GM12878 (cell line): ENCODE results near the gene LRRC56. TPM values are rescaled to one million over a fixed set of nuclear protein-coding genes. Genes with fewer than 3 reads are reported as not detected.

Source experiments
- ATAC-seq: fragments of 200-7000 bp; cut with Tn5 transposase; 3 replicates; pipeline ENCODE4 v1.9.1; 2020; ENCODE audit warnings: mild to moderate bottlenecking, moderate library complexity
- BruUV-seq: library from RNA; stranded (reverse); fragments of 400-500 nt; replicated peaks from 2 replicates; lab custom pipeline; 2021; lab: Mats Ljungman, UMichigan
- CTCF ChIA-PET: fragments of 300-600 bp; sonication (Branson Sonifier 250); formaldehyde crosslinking; extraction: SDS; loops from one replicate; lab custom pipeline; 2021; ENCODE audit warnings: inconsistent platforms; lab: Yijun Ruan, JAX
- POLR2A ChIA-PET: fragments of 350-600 bp; formaldehyde crosslinking; extraction: SDS; loops from one replicate; lab custom pipeline; 2021; ENCODE audit warnings: inconsistent platforms; lab: Charles Lee
- RAD21 ChIA-PET: fragments of 300-600 bp; sonication (Branson Sonifier 250); formaldehyde crosslinking; loops from one replicate; lab custom pipeline; 2023; ENCODE audit warnings: antibody characterized with exemption; ENCODE audit not compliant: unreplicated experiment; lab: Charles Lee
- SMC1A ChIA-PET: fragments of 300-600 bp; sonication (Branson Sonifier 250); formaldehyde crosslinking; loops from one replicate; lab custom pipeline; 2023; ENCODE audit not compliant: unreplicated experiment, uncharacterized antibody; lab: Charles Lee
- DNase-seq: peaks from one replicate; pipeline ENCODE4 v3.0.0-alpha.2; 2011; ENCODE audit warnings: low read depth, low spot score
- FAIRE-seq: peaks from 3 replicates; lab custom pipeline; 2011; peaks lifted over from hg19 to GRCh38; lab: Jason Lieb, UNC
- H2AFZ ChIP-seq: 2 replicates; pipeline ENCODE4 v1.6.0; 2011; ENCODE audit warnings: low read depth, low read length, control low read depth; ENCODE audit not compliant: control insufficient read depth
- H3K27ac ChIP-seq: 2 replicates; pipeline ENCODE4 v1.5.1; 2011; ENCODE audit warnings: control low read depth; ENCODE audit not compliant: control insufficient read depth, insufficient read depth
- H3K27me3 ChIP-seq, 2 experiments: replicated peaks in 1 of 2; 2 replicates each; pipeline versions ENCODE4 v1.6.0 to v1.6.1; 2011; ENCODE audit warnings: low read length in 1 of 2; ENCODE audit not compliant: control insufficient read depth in 2 of 2, insufficient read depth in 2 of 2
- H3K36me3 ChIP-seq, 2 experiments: 2 replicates each; pipeline ENCODE4 v1.5.1; 2011; ENCODE audit warnings: low read length in 1 of 2; ENCODE audit not compliant: control insufficient read depth in 2 of 2, insufficient read depth in 2 of 2
- H3K4me1 ChIP-seq: 2 replicates; pipeline ENCODE4 v1.6.1; 2011; ENCODE audit warnings: mild to moderate bottlenecking, low read length, moderate library complexity, mixed read lengths; ENCODE audit not compliant: control insufficient read depth, insufficient read depth
- H3K4me2 ChIP-seq: 2 replicates; pipeline ENCODE4 v1.6.0; 2011; ENCODE audit warnings: control low read depth; ENCODE audit not compliant: control insufficient read depth, insufficient read depth
- H3K4me3 ChIP-seq: fragments of 200-600 bp; sonication (generic); 2 replicates; pipeline ENCODE4 v1.5.1; 2016
- H3K79me2 ChIP-seq: 2 replicates; pipeline ENCODE4 v1.6.0; 2011; ENCODE audit warnings: low read length; ENCODE audit not compliant: control insufficient read depth, insufficient read depth
- H3K9ac ChIP-seq: 2 replicates; pipeline ENCODE4 v1.8.0; 2011; ENCODE audit warnings: low read length, control low read depth, mixed read lengths; ENCODE audit not compliant: control insufficient read depth, insufficient read depth
- H3K9me3 ChIP-seq: replicated peaks from 3 replicates; pipeline ENCODE4 v1.5.1; 2011; ENCODE audit warnings: mild to moderate bottlenecking, low read length; ENCODE audit not compliant: control insufficient read depth, insufficient read depth
- H4K20me1 ChIP-seq: 2 replicates; pipeline ENCODE4 v1.6.0; 2011; ENCODE audit not compliant: control insufficient read depth, insufficient read depth
- CBFB ChIP-seq: IDR thresholded peaks from 2 replicates; pipeline ENCODE4 v1.6.1; 2016; ENCODE audit warnings: antibody characterized with exemption, low read depth
- CREB1 ChIP-seq: IDR thresholded peaks from 2 replicates; pipeline ENCODE4 v1.6.1; 2012; ENCODE audit warnings: low read depth, mild to moderate bottlenecking, inconsistent platforms
- KLF5 ChIP-seq: fragments of 450-650 bp; IDR thresholded peaks from 2 replicates; pipeline ENCODE4 v1.6.1; 2014; ENCODE audit warnings: mild to moderate bottlenecking; ENCODE audit not compliant: partially characterized antibody
- MEF2A ChIP-seq: IDR thresholded peaks from 2 replicates; pipeline ENCODE4 v1.6.1; 2011; ENCODE audit warnings: low read depth, mild to moderate bottlenecking, low read length, moderate library complexity; ENCODE audit not compliant: insufficient read depth
- MTA3 ChIP-seq: IDR thresholded peaks from 2 replicates; pipeline ENCODE4 v1.6.1; 2012; ENCODE audit warnings: low read length, inconsistent platforms, borderline replicate concordance
- POLR2AphosphoS2 ChIP-seq: IDR thresholded peaks from 2 replicates; pipeline ENCODE4 v1.6.1; 2011; ENCODE audit warnings: low read depth, mild to moderate bottlenecking, low read length, improper control_type of control experiment, moderate library complexity
- RFX5 ChIP-seq: IDR thresholded peaks from 2 replicates; pipeline ENCODE4 v1.6.1; 2011; ENCODE audit warnings: low read depth, low read length, improper control_type of control experiment
- ZNF207 ChIP-seq: fragments of 450-650 bp; IDR thresholded peaks from 2 replicates; pipeline ENCODE4 v1.6.1; 2014; ENCODE audit warnings: antibody characterized with exemption, mild to moderate bottlenecking, borderline replicate concordance
- WGBS: methylation state at CpG from one replicate; pipeline ENCODE4 v1.1.6; 2016; ENCODE audit warnings: low lambda C conversion rate; ENCODE audit not compliant: insufficient replicate concordance, insufficient coverage; ENCODE audit errors: missing lambda C conversion rate; 5-methylcytosine and 5-hydroxymethylcytosine counted together
- in situ Hi-C: fragments of 300-500 bp; cut with MboI; formaldehyde crosslinking; loops from 9 replicates; pipeline ENCODE4 v1.14.3; 2018; ENCODE audit warnings: mixed read lengths
- intact Hi-C: fragments of 100-400 bp; cut with micrococcal nuclease; formaldehyde crosslinking; loops from one replicate; pipeline ENCODE4 v1.14.2; 2022; ENCODE audit not compliant: unreplicated experiment
- polyA plus RNA-seq, 11 experiments: library from polyadenylated mRNA; depleted of rRNA in 4 of 11; unstranded in 6 of 11; stranded (reverse) in 5 of 11; fragments of >200 nt; fragmentation: Nextera tagmentation in 4 of 11; fragmentation: Illumina TruSeq in 1 of 11; extraction: Ambion mirVana in 4 of 11; extraction: Trizol in 1 of 11; gene quantifications; 1 replicate in 1 of 11; 2 replicates in 10 of 11; pipeline versions ENCODE4 v1.2.1 to v1.2.3, GENCODE V29; 2011 to 2016; ENCODE audit warnings: inconsistent platforms in 2 of 11, missing spikeins in 2 of 11, low read depth in 1 of 11
- total RNA-seq, 4 experiments: library from RNA; depleted of rRNA in 3 of 4; stranded (reverse); fragments of >200 nt in 3 of 4; fragmentation: Illumina TruSeq in 1 of 4; extraction: Trizol in 1 of 4; gene quantifications; 2 replicates each; pipeline versions ENCODE4 v1.2.1 to v1.2.3, GENCODE V29; 2013 to 2021
- TF ChIP-seq, protein P1 (sequence below): fragments of 450-650 bp; IDR thresholded peaks from 2 replicates; pipeline ENCODE4 v1.6.1; 2017; ENCODE audit warnings: antibody characterized with exemption, mild to moderate bottlenecking, moderate library complexity
- TF ChIP-seq, protein P2 (sequence below): fragments of 450-650 bp; formaldehyde crosslinking; IDR thresholded peaks from 2 replicates; pipeline ENCODE4 v1.4.0; 2022; ENCODE audit warnings: mild to moderate bottlenecking, moderate library complexity
- TF ChIP-seq, protein P3 (sequence below): IDR thresholded peaks from 2 replicates; pipeline ENCODE4 v1.6.1; 2011; ENCODE audit warnings: low read depth, mild to moderate bottlenecking, low read length, moderate library complexity, borderline replicate concordance; ENCODE audit errors: extremely low read depth

The LRRC56 gene
- total and polyA plus RNA-seq, 10 of the 15 experiments (the other 5 are each of a cell fraction or from before 2014, with no cell fraction given) = 0.02 to 1.9 (median 0.75) TPM; not detected in 1

DNA sequence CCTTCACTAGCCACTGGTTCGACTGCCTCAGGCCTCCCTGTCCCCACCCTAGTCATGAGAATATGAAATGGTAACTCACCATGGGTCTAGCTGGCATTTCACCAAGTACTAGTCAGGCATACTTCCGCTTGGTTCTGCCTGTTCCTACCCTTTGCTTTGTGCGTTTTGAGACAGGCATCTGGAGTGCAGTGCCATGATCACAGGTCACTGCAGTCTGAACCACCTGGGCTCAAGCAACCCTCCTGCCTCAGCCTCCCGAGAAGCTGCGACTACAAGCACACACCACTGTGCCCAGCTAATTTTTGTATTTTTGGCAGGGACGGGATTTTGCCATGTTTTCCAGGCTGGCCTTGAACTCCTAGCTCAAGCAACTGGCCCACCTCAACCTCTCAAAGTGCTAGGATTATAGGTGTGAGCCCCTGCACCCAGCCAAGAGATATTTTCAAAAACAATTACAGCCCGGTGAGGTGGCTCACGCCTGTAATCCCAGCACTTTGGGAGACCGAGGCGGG is 16.1 kb upstream of the LRRC56 start:
- H3K36me3 ChIP-seq = no peaks in the 10 kb centered on the region
- intact Hi-C loops = no loop called here
- no peak overlapping the region for H3K9ac ChIP-seq
- no peaks in the 10 kb centered on the region for H4K20me1 ChIP-seq
- TF ChIP-seq, protein P1, sequence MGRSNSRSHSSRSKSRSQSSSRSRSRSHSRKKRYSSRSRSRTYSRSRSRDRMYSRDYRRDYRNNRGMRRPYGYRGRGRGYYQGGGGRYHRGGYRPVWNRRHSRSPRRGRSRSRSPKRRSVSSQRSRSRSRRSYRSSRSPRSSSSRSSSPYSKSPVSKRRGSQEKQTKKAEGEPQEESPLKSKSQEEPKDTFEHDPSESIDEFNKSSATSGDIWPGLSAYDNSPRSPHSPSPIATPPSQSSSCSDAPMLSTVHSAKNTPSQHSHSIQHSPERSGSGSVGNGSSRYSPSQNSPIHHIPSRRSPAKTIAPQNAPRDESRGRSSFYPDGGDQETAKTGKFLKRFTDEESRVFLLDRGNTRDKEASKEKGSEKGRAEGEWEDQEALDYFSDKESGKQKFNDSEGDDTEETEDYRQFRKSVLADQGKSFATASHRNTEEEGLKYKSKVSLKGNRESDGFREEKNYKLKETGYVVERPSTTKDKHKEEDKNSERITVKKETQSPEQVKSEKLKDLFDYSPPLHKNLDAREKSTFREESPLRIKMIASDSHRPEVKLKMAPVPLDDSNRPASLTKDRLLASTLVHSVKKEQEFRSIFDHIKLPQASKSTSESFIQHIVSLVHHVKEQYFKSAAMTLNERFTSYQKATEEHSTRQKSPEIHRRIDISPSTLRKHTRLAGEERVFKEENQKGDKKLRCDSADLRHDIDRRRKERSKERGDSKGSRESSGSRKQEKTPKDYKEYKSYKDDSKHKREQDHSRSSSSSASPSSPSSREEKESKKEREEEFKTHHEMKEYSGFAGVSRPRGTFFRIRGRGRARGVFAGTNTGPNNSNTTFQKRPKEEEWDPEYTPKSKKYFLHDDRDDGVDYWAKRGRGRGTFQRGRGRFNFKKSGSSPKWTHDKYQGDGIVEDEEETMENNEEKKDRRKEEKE = no peak
- TF ChIP-seq MEF2A (no peak), ZNF207 (no peak)
- in situ Hi-C loops = no loop called here
- H3K4me3 ChIP-seq = no peak overlapping the region
- RAD21 ChIA-PET = no interaction called here
- no peaks in the 10 kb centered on the region for H3K79me2 ChIP-seq
- BruUV-seq = no TSS peak
- no peaks in the 10 kb centered on the region for H3K9me3 ChIP-seq
- no peak overlapping the region for H2AFZ ChIP-seq
- no peak overlapping the region for H3K4me2 ChIP-seq
- ATAC-seq = no peak
- CTCF ChIA-PET = no interaction called here
- no peak for DNase-seq
- SMC1A ChIA-PET = interaction anchor here (1.1 kb wide), 1 partner anchor 271 kb away, joined by 3 read pairs; no protein-coding TSS in a partner anchor
- H3K27ac ChIP-seq = no peak overlapping the region
- WGBS = 79% methylated on average over 10 of the region's 10 CpGs
- POLR2A ChIA-PET = no interaction called here
- peaks cover 3% of the 10 kb centered on the region; the same call in 1 of the 2 replicates for H3K4me1 ChIP-seq
- no peak for FAIRE-seq
- no peaks in the 10 kb centered on the region for H3K27me3 ChIP-seq

DNA sequence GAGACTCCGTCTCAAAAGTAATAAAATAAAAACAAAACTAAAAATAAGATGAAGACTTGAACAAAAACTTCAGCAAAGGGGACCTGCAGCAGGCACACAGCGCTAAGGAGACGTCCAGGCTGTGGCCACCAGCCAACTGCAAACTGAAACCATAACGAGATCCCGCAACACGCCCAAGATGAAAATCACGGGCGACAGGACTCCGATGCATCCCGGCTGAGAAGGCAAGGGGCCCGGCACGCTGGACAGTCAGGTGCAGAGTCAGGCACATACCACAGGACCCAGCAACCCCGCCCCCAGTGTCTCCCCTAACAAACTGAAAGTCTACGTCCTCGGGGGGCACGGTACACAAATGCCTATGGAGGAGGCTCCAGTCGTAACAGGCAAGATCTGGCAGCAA is 11.1 kb upstream of the LRRC56 start:
- H3K9ac ChIP-seq = no peak overlapping the region
- no peak for DNase-seq

More for the DNA sequence above, 11.1 kb upstream of the LRRC56 start:
- no peaks in the 10 kb centered on the region for H3K27me3 ChIP-seq
- H4K20me1 ChIP-seq = no peaks in the 10 kb centered on the region
- intact Hi-C loops (no loop called here), in situ Hi-C loops (no loop called here)
- BruUV-seq = no TSS peak
- no peaks in the 10 kb centered on the region; a peak in 1 of 4 replicates for H3K36me3 ChIP-seq
- no peak overlapping the region for H3K4me3 ChIP-seq
- ChIA-PET SMC1A (no interaction called here), CTCF (no interaction called here), RAD21 (no interaction called here), POLR2A (no interaction called here)
- TF ChIP-seq MTA3 (no peak), POLR2AphosphoS2 (no peak), CBFB (no peak), KLF5 (no peak), CREB1 (no peak), RFX5 (no peak)
- TF ChIP-seq, protein P2, sequence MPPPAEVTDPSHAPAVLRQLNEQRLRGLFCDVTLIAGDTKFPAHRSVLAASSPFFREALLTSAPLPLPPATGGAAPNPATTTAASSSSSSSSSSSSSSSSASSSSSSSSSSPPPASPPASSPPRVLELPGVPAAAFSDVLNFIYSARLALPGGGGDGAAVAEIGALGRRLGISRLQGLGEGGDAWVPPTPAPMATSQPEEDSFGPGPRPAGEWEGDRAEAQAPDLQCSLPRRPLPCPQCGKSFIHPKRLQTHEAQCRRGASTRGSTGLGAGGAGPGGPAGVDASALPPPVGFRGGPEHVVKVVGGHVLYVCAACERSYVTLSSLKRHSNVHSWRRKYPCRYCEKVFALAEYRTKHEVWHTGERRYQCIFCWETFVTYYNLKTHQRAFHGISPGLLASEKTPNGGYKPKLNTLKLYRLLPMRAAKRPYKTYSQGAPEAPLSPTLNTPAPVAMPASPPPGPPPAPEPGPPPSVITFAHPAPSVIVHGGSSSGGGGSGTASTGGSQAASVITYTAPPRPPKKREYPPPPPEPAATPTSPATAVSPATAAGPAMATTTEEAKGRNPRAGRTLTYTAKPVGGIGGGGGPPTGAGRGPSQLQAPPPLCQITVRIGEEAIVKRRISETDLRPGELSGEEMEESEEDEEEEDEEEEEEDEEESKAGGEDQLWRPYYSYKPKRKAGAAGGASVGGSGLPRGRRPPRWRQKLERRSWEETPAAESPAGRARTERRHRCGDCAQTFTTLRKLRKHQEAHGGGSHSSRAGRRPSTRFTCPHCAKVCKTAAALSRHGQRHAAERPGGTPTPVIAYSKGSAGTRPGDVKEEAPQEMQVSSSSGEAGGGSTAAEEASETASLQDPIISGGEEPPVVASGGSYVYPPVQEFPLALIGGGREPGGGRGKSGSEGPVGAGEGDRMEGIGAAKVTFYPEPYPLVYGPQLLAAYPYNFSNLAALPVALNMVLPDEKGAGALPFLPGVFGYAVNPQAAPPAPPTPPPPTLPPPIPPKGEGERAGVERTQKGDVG = no peak
- TF ChIP-seq, protein P3, sequence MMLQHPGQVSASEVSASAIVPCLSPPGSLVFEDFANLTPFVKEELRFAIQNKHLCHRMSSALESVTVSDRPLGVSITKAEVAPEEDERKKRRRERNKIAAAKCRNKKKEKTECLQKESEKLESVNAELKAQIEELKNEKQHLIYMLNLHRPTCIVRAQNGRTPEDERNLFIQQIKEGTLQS = no peak
- H3K4me1 ChIP-seq = no peaks in the 10 kb centered on the region
- no peak for ATAC-seq
- H3K4me2 ChIP-seq = no peak overlapping the region
- no peak for FAIRE-seq
- H3K9me3 ChIP-seq = no peaks in the 10 kb centered on the region
- 77% methylated on average over 17 of the region's 17 CpGs for WGBS
- H3K27ac ChIP-seq = no peak overlapping the region
- H3K79me2 ChIP-seq = no peaks in the 10 kb centered on the region
- no peak overlapping the region for H2AFZ ChIP-seq
